PFSK-1 (cell line): Measurements from ENCODE around the gene SEMA4G.

Experiments used
- FOXP2 ChIP-seq: optimal IDR thresholded peaks from 2 replicates; pipeline ENCODE3; 2011; ENCODE audit warnings: borderline replicate concordance, control low read depth, inconsistent platforms; ENCODE audit not compliant: insufficient read depth; ENCODE audit errors: extremely low read length, extremely low read depth
- POLR2AphosphoS5 ChIP-seq: IDR thresholded peaks from 2 replicates; pipeline ENCODE4 v1.6.1; 2012; ENCODE audit warnings: low read depth, mild to moderate bottlenecking, control low read depth, low read length, moderate library complexity
- SIN3A ChIP-seq: IDR thresholded peaks from 2 replicates; pipeline ENCODE4 v1.6.1; 2012; ENCODE audit warnings: mild to moderate bottlenecking, low read length, moderate library complexity, borderline replicate concordance; ENCODE audit not compliant: insufficient read depth
- TAF1 ChIP-seq: IDR thresholded peaks from 2 replicates; pipeline ENCODE4 v1.6.1; 2012; ENCODE audit warnings: low read length, control low read depth, borderline replicate concordance; ENCODE audit not compliant: insufficient read depth
- TF ChIP-seq, protein P1 (sequence below), 2 experiments: IDR thresholded peaks; 2 replicates each; pipeline versions ENCODE4 v1.6.1 to v1.8.0; 2011 to 2012; ENCODE audit warnings: low read depth in 2 of 2, low read length in 2 of 2, control low read depth in 1 of 2, inconsistent platforms in 1 of 2, mild to moderate bottlenecking in 1 of 2, moderate library complexity in 1 of 2; ENCODE audit not compliant: insufficient read depth in 1 of 2

Gene SEMA4G

DNA sequence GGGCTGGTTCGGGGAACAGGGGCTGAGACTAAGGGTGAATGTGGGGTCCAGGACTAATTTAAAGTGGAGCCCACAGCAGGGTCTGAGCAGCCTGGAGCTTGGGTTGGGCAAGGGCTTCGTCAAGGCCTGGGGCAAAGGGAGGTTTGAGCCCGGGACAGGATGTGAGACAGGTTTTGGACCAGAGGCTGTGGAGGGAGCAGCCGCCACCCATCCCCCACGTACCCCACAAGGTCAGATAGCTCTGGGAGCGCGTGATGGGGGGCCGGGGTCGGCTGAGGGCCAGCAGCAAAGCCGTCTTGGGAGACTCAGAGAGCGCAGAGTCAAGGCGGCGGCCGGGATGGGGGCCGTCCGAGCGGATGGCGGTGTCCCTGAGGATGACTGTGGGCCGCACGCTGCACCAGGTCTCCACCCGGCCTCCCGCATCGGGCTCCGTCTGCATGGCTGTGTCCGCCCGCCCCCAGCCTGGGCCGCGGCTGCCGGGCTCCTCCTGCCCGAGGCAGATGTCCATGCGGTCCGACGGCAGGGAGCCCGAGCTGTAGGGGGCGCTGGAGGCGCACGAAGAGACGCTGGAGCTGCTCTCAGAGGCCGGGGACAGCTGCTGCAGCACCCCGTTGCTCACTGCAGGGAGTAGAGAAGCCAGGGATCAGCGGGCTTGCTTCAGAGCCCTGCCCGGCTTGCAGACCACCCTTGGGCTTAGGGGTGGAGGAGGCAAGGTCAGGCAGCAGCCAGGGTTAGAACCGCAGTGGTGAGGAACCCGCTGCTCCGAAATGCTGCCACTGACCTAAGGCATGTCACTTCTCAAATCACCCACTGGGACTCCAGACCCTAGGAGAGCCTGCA is 49.5 kb downstream of the SEMA4G start:
- TF ChIP-seq, protein P1, sequence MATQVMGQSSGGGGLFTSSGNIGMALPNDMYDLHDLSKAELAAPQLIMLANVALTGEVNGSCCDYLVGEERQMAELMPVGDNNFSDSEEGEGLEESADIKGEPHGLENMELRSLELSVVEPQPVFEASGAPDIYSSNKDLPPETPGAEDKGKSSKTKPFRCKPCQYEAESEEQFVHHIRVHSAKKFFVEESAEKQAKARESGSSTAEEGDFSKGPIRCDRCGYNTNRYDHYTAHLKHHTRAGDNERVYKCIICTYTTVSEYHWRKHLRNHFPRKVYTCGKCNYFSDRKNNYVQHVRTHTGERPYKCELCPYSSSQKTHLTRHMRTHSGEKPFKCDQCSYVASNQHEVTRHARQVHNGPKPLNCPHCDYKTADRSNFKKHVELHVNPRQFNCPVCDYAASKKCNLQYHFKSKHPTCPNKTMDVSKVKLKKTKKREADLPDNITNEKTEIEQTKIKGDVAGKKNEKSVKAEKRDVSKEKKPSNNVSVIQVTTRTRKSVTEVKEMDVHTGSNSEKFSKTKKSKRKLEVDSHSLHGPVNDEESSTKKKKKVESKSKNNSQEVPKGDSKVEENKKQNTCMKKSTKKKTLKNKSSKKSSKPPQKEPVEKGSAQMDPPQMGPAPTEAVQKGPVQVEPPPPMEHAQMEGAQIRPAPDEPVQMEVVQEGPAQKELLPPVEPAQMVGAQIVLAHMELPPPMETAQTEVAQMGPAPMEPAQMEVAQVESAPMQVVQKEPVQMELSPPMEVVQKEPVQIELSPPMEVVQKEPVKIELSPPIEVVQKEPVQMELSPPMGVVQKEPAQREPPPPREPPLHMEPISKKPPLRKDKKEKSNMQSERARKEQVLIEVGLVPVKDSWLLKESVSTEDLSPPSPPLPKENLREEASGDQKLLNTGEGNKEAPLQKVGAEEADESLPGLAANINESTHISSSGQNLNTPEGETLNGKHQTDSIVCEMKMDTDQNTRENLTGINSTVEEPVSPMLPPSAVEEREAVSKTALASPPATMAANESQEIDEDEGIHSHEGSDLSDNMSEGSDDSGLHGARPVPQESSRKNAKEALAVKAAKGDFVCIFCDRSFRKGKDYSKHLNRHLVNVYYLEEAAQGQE (IDR thresholded peaks at IDR 0.05; ENCODE audit: insufficient read depth in 1 of 2, low read depth in 2 of 2, low read length in 2 of 2) = no peak
- TF ChIP-seq POLR2AphosphoS5 = no peak
- no peak for TF ChIP-seq SIN3A
- TF ChIP-seq TAF1 = no peak
- no peak for TF ChIP-seq FOXP2
